ENCODE measurements around the gene CARMIL1. TPM values are rescaled to one million over a fixed set of nuclear protein-coding genes. Genes with fewer than 3 reads are reported as not detected.
A peak's percentile ranks its signal among the peaks of the same experiment; 100 is the strongest.

CARMIL1 gene
- total RNA-seq, 1 donor: 38.7 TPM

DNA sequence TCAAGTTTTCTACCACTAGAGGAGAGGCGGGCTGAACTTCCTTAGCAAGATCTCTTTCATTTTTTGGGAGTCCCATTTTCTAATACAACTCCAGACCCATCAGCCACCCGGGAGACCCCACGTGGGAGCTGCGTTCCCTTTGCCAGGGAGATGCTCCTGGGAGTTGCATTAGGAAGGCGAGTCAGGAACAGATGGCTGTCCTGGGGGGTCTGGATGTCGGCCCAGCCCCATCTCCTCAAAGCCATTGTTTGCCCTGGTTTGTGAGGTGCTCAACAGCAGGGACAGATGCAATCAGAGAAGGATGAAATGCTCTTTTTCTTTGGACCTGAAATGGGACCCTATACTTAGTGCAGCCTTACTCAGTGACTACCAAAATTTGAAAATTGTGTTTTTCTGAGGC is 39.4 kb downstream of the CARMIL1 start:
- no peak for DNase-seq (ENCODE audit: low read depth)
- no peak overlapping the region for H3K4me3 ChIP-seq (ENCODE audit: low read depth, low read length)
- TF ChIP-seq, protein P1, sequence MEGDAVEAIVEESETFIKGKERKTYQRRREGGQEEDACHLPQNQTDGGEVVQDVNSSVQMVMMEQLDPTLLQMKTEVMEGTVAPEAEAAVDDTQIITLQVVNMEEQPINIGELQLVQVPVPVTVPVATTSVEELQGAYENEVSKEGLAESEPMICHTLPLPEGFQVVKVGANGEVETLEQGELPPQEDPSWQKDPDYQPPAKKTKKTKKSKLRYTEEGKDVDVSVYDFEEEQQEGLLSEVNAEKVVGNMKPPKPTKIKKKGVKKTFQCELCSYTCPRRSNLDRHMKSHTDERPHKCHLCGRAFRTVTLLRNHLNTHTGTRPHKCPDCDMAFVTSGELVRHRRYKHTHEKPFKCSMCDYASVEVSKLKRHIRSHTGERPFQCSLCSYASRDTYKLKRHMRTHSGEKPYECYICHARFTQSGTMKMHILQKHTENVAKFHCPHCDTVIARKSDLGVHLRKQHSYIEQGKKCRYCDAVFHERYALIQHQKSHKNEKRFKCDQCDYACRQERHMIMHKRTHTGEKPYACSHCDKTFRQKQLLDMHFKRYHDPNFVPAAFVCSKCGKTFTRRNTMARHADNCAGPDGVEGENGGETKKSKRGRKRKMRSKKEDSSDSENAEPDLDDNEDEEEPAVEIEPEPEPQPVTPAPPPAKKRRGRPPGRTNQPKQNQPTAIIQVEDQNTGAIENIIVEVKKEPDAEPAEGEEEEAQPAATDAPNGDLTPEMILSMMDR (IDR thresholded peaks at IDR 0.05; ENCODE audit: insufficient read depth, low read length): no peak

DNA sequence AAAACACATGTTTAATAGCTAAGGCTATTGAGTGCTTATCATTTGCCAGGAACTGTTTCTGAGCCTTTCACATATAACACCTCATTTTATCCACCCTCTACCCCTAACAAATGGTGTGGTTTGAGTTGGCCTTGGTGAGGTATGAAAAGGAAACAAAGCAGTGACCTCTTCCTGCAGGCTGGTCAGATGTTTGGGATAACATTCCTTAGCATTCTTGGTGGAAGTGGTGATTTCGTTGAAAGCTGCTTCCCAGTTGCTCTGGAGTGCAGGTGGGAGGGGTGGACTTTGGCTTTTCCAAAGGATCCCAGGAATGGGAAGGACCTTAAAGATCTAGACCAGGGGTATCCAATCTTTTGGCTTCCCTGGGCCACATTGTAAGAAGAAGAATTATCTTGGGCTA is 41.3 kb downstream of the CARMIL1 start:
- TF ChIP-seq, protein P1 (IDR thresholded peaks at IDR 0.05; ENCODE audit: insufficient read depth, low read length): no peak
- DNase-seq (ENCODE audit: low read depth): peak; percentile 60
- H3K4me3 ChIP-seq (ENCODE audit: low read depth, low read length): no peak overlapping the region

DNA sequence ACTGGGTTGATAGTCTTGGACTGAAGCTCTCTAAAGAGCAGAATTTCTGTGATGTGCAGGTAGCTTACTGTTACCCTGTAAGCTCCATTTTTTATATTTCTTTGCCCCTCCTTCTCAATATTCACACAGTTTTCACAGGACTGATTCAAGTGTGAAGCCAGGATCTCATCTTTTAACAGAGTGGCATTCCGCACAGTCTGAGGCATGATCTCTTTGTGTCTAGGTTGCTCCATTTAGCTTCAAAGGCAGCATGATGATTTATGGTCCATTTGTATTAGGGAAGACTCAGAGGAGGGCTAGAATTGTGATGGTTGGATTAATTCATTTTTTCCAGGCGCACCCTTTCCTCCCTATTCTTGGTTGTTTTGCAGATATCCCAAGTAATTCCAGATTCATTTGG is 43.5 kb downstream of the CARMIL1 start:
- H3K4me3 ChIP-seq (ENCODE audit: low read depth, low read length): no peak overlapping the region
- DNase-seq (ENCODE audit: low read depth): no peak
- TF ChIP-seq, protein P1 (IDR thresholded peaks at IDR 0.05; ENCODE audit: insufficient read depth, low read length): no peak

DNA sequence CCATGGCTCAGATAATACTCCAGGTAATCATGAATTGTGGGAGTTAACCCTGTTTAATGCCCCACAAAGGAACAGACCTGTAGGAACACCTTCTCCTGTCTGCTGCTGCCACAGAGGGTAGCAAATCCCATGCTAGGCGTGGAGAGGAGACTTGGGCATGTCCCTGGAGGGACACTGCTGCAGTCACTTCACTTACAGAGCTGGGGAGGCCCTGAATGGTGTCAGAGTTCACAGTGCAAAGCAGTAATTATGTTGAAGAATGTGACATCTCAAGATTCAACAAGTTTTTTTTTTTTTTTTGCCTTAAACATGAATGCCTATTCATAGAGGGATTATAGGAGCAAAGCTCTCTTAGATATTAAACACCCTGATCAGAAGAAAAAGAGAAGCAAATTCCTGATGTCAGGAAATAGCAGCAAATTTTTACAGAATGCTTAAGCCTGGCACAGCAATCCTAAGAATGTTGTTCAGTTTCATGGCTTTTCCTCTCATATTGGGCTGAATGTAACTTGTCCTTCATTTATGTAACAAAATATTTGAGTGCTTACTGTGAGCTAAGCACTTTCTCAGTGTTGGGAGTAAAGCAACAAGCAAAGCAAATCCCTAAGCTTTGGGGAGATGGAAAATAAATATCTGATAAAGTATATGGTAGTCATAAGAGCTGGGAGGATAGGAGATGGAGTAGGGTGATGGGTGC is 45.0 kb downstream of the CARMIL1 start:
- no peak for DNase-seq (ENCODE audit: low read depth)
- TF ChIP-seq, protein P1 (IDR thresholded peaks at IDR 0.05; ENCODE audit: insufficient read depth, low read length): no peak
- H3K4me3 ChIP-seq (ENCODE audit: low read depth, low read length): no peak overlapping the region

DNA sequence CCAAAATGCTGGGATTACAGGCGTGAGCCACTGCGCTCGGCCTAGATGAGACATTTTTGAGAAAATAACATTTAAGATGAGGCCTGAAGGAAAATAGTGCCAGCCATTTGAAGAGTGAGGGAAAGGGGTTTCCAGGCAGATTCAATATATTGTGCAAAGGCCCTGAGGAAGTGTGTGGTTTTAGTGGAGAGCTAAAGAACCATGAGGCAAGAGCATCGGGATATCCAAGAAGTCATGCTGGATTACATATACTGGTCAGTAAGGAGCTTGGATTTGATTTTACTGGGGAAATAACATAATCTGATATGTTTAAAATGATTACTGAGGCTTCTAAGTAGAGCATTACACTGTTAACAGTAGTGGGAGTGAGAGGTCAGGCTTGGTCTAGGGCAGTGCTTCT is 47.0 kb downstream of the CARMIL1 start:
- TF ChIP-seq, protein P1 (IDR thresholded peaks at IDR 0.05; ENCODE audit: insufficient read depth, low read length): no peak
- H3K4me3 ChIP-seq (ENCODE audit: low read depth, low read length): no peak overlapping the region
- no peak for DNase-seq (ENCODE audit: low read depth)

DNA sequence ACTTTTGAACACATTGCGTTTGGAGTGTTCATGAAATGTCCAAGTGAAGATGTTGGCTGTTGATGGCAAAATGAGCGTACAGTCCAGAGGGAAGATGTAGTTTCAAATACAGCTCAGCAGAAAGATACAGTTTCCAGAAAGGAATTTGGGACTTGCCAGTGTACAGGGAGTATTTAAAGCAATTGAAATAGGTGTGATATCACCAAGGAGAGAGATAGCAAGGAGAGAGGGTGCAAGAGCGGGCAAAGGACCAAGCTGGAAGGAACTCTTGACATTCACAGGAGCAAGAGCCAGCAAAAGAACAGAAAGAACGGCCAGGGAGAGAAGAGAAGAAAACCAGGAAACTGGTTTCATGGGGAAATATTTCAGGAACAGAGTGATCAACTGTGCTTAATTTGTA is 47.8 kb downstream of the CARMIL1 start:
- TF ChIP-seq, protein P1 (IDR thresholded peaks at IDR 0.05; ENCODE audit: insufficient read depth, low read length): no peak
- no peak for DNase-seq (ENCODE audit: low read depth)
- H3K4me3 ChIP-seq (ENCODE audit: low read depth, low read length): no peak overlapping the region

DNA sequence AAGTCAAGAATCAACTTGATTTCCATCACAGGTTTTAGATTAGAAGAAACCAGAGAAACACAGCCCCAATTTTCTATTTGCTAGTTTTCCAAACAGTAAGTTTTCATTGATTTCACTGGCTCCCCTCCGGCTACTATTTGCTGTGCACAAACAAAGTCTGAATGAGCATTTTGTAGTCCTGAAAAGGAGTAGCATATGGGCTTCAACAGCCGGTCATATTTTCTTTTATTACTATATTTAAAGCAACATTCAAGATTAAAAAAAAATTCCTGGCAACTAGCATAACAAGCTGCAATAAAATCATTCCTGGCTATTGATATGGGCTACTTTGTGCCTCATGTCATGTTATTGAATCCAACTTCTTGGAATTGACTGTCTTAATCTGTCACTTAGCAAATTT is 48.3 kb downstream of the CARMIL1 start:
- no peak overlapping the region for H3K4me3 ChIP-seq (ENCODE audit: low read depth, low read length)
- TF ChIP-seq, protein P1 (IDR thresholded peaks at IDR 0.05; ENCODE audit: insufficient read depth, low read length): no peak
- no peak for DNase-seq (ENCODE audit: low read depth)
